ENCODE results near the gene TBCE. TPM values are rescaled to one million over a fixed set of nuclear protein-coding genes. Genes with fewer than 3 reads are reported as not detected.
A peak's percentile ranks its signal among the peaks of the same experiment; 100 is the strongest.

TBCE gene
- total RNA-seq, 1 donor from 2014 or later: 41.3 TPM

GRCh38 chr1:235327559-235328270, 39.5 kb upstream of the TBCE start, which contains the start of gene ARID4B:
ARID4B (minus strand) TSS chr1:235328179; CDS start chr1:235326919, 1,260 bp downstream.
- H3K4me3 Mint-ChIP-seq: peak within 1 kb of the TSS; percentile 99
- Histone ChIP-seq H3F3A (ENCODE audit: low read depth) (peaks cover 27% of the 10 kb centered on the region), H3K27ac (peak within 1 kb of the TSS; percentile 94), H3K9me3 (ENCODE audit: low read depth) (no peaks in the 10 kb centered on the region), H3K79me2 (ENCODE audit: low read depth) (peaks cover 92% of the 10 kb centered on the region), H3K4me1 (peaks cover 41% of the 10 kb centered on the region), H4K20me1 (ENCODE audit: low read depth) (peaks cover 80% of the 10 kb centered on the region), H3K4me3 (peak within 1 kb of the TSS; percentile 96), H3K4me2 (peak within 1 kb of the TSS; percentile 98), H3K36me3 (peaks cover 16% of the 10 kb centered on the region), H3K27me3 (no peaks in the 10 kb centered on the region), H3K9ac (peak within 1 kb of the TSS; percentile 94), H2AFZ (replicated peaks) (peak within 1 kb of the TSS; percentile 88)
- TF ChIP-seq EZH2 (IDR thresholded peaks at IDR 0.05) (no peak), EZH2phosphoT487 (IDR thresholded peaks at IDR 0.05) (no peak), CTCF (IDR thresholded peaks at IDR 0.05) (no peak)
- no peaks in the 10 kb centered on the region for H3K9me3 Mint-ChIP-seq
- peak within 1 kb of the TSS; percentile 93 for H3K27ac Mint-ChIP-seq
- peak; percentile 52 for DNase-seq (ENCODE audit: low spot score)
- H3K4me1 Mint-ChIP-seq: peaks cover 22% of the 10 kb centered on the region
- H3K36me3 Mint-ChIP-seq: peaks cover 17% of the 10 kb centered on the region
- H3K27me3 Mint-ChIP-seq (ENCODE audit: insufficient read depth, low read depth): peaks cover 3% of the 10 kb centered on the region

- Histone ChIP-seq H2AFZ (replicated peaks) (peak within 1 kb of the TSS; percentile 88), H4K20me1 (ENCODE audit: low read depth) (peaks cover 78% of the 10 kb centered on the region), H3K4me3 (peak within 1 kb of the TSS; percentile 96), H3K27ac (peak within 1 kb of the TSS; percentile 94), H3K4me1 (peaks cover 41% of the 10 kb centered on the region), H3F3A (ENCODE audit: low read depth) (peaks cover 27% of the 10 kb centered on the region), H3K4me2 (peak within 1 kb of the TSS; percentile 98), H3K79me2 (ENCODE audit: low read depth) (peaks cover 92% of the 10 kb centered on the region), H3K27me3 (no peaks in the 10 kb centered on the region), H3K9me3 (ENCODE audit: low read depth) (no peaks in the 10 kb centered on the region), H3K9ac (peak within 1 kb of the TSS; percentile 94), H3K36me3 (peaks cover 16% of the 10 kb centered on the region)
- H3K27ac Mint-ChIP-seq: peak within 1 kb of the TSS; percentile 93
- H3K27me3 Mint-ChIP-seq (ENCODE audit: insufficient read depth, low read depth): peaks cover 3% of the 10 kb centered on the region
- peak; percentile 99 for DNase-seq (ENCODE audit: low spot score)
- peaks cover 22% of the 10 kb centered on the region for H3K4me1 Mint-ChIP-seq
- peaks cover 15% of the 10 kb centered on the region for H3K36me3 Mint-ChIP-seq
- TF ChIP-seq EZH2phosphoT487 (IDR thresholded peaks at IDR 0.05): no peak
- no peak for TF ChIP-seq EZH2 (IDR thresholded peaks at IDR 0.05)
- TF ChIP-seq CTCF (IDR thresholded peaks at IDR 0.05): peak; percentile 17
- no peak within 1 kb of the TSS for H3K4me3 Mint-ChIP-seq
- H3K9me3 Mint-ChIP-seq: no peaks in the 10 kb centered on the region
Observed at GRCh38 chr1:235328271-235329138, 38.7 kb upstream of the TBCE start, which contains the start of gene GGPS1. GGPS1 (plus strand) TSS chr1:235328570; CDS start chr1:235335265, 6,695 bp downstream.

GRCh38 chr1:235329139-235329902, 37.9 kb upstream of the TBCE start:
- Mint-ChIP-seq H3K4me1 (peaks cover 22% of the 10 kb centered on the region), H3K36me3 (peaks cover 13% of the 10 kb centered on the region), H3K9me3 (no peaks in the 10 kb centered on the region), H3K27ac (no peak overlapping the region), H3K27me3 (ENCODE audit: insufficient read depth, low read depth) (peaks cover 3% of the 10 kb centered on the region), H3K4me3 (no peak overlapping the region)
- Histone ChIP-seq H3K4me2 (peak overlapping the region; percentile 94), H4K20me1 (ENCODE audit: low read depth) (peaks cover 74% of the 10 kb centered on the region), H3K36me3 (peaks cover 16% of the 10 kb centered on the region), H3K9ac (peak overlapping the region; percentile 88), H3K27me3 (no peaks in the 10 kb centered on the region), H3K4me1 (peaks cover 41% of the 10 kb centered on the region), H3K9me3 (ENCODE audit: low read depth) (no peaks in the 10 kb centered on the region), H3K79me2 (ENCODE audit: low read depth) (peaks cover 92% of the 10 kb centered on the region), H3F3A (ENCODE audit: low read depth) (peaks cover 27% of the 10 kb centered on the region), H3K27ac (peak overlapping the region; percentile 94), H3K4me3 (peak overlapping the region; percentile 83), H2AFZ (replicated peaks) (peak overlapping the region; percentile 88)
- peak; percentile 70 for DNase-seq (ENCODE audit: low spot score)
- TF ChIP-seq CTCF (IDR thresholded peaks at IDR 0.05) (no peak), EZH2 (IDR thresholded peaks at IDR 0.05) (no peak), EZH2phosphoT487 (IDR thresholded peaks at IDR 0.05) (no peak)

All from neural progenitor cell (in vitro differentiated cells).